GM23248 (cell line): Measurements from ENCODE around the gene FRMD5. TPM values are rescaled to one million over a fixed set of nuclear protein-coding genes. Genes with fewer than 3 reads are reported as not detected.

Experiments
- DNase-seq: peaks from one replicate; pipeline ENCODE4 v3.0.0-alpha.2; 2015
- H2AFZ ChIP-seq: fragments of 200-600 bp; sonication (generic); 2 replicates; pipeline ENCODE4 v1.6.1; 2016; ENCODE audit warnings: antibody characterized with exemption
- H3F3A ChIP-seq: fragments of 200-600 bp; sonication (generic); 2 replicates; pipeline ENCODE4 v1.6.1; 2016; ENCODE audit warnings: mild to moderate bottlenecking, antibody characterized with exemption, mixed run types; ENCODE audit not compliant: insufficient read depth
- H3K27ac ChIP-seq: fragments of 200-600 bp; sonication (generic); 2 replicates; pipeline ENCODE4 v1.5.1; 2016; ENCODE audit warnings: mild to moderate bottlenecking
- H3K27me3 ChIP-seq: fragments of 200-600 bp; sonication (generic); replicated peaks from 2 replicates; pipeline ENCODE4 v1.6.1; 2016; ENCODE audit warnings: mild to moderate bottlenecking; ENCODE audit not compliant: insufficient read depth
- H3K36me3 ChIP-seq: fragments of 200-600 bp; sonication (generic); 2 replicates; pipeline ENCODE4 v1.6.1; 2016; ENCODE audit warnings: low read depth, mild to moderate bottlenecking
- H3K4me1 ChIP-seq: fragments of 200-600 bp; sonication (generic); 2 replicates; pipeline ENCODE4 v1.6.1; 2016; ENCODE audit warnings: mild to moderate bottlenecking; ENCODE audit not compliant: insufficient read depth
- H3K4me2 ChIP-seq: fragments of 200-600 bp; sonication (generic); one replicate; pipeline ENCODE4 v1.6.1; 2016; ENCODE audit warnings: mild to moderate bottlenecking; ENCODE audit not compliant: unreplicated experiment
- H3K4me3 ChIP-seq: fragments of 200-600 bp; sonication (generic); 2 replicates; pipeline ENCODE4 v1.5.1; 2016; ENCODE audit warnings: mild to moderate bottlenecking
- H3K79me2 ChIP-seq: fragments of 200-600 bp; sonication (generic); 2 replicates; pipeline ENCODE4 v1.6.1; 2016; ENCODE audit warnings: mild to moderate bottlenecking; ENCODE audit not compliant: insufficient read depth
- H3K9ac ChIP-seq: fragments of 200-600 bp; sonication (generic); 2 replicates; pipeline ENCODE4 v1.6.1; 2016; ENCODE audit warnings: mild to moderate bottlenecking
- H3K9me2 ChIP-seq: fragments of 200-600 bp; sonication (generic); 2 replicates; pipeline ENCODE4 v1.6.1; 2016; ENCODE audit warnings: mixed run types, mild to moderate bottlenecking, moderate library complexity; ENCODE audit not compliant: insufficient read depth
- H3K9me3 ChIP-seq: fragments of 200-600 bp; sonication (generic); one replicate; pipeline ENCODE4 v1.6.1; 2017; ENCODE audit warnings: low read depth
- H4K20me1 ChIP-seq: fragments of 200-600 bp; sonication (generic); 2 replicates; pipeline ENCODE4 v1.6.0; 2016; ENCODE audit not compliant: insufficient read depth
- EZH2 ChIP-seq: fragments of 200-600 bp; sonication (generic); IDR thresholded peaks from 2 replicates; pipeline ENCODE4 v1.6.1; 2018; ENCODE audit warnings: antibody characterized with exemption, mild to moderate bottlenecking; ENCODE audit not compliant: insufficient read depth, poor library complexity, severe bottlenecking
- EZH2phosphoT487 ChIP-seq: fragments of 200-600 bp; sonication (generic); IDR thresholded peaks from 2 replicates; pipeline ENCODE4 v1.6.1; 2018; ENCODE audit warnings: antibody characterized with exemption, moderate library complexity, mild to moderate bottlenecking, low read depth; ENCODE audit not compliant: insufficient read depth
- WGBS, 2 experiments: methylation state at CpG; one replicate each; pipeline ENCODE4 v1.1.6; 2015 to 2017; ENCODE audit warnings: low lambda C conversion rate in 2 of 2, low coverage in 1 of 2; ENCODE audit errors: missing lambda C conversion rate in 2 of 2; 5-methylcytosine and 5-hydroxymethylcytosine counted together
- in situ Hi-C: fragments of 300-500 bp; cut with MboI; formaldehyde crosslinking; loops from 2 replicates; pipeline ENCODE4 v1.15.0; 2020
- polyA plus RNA-seq: library from polyadenylated mRNA; unstranded; fragments of >200 nt; fragmentation: Nextera tagmentation; extraction: Ambion mirVana; gene quantifications from 2 replicates; pipeline ENCODE4 v1.2.1, GENCODE V29; 2016
- total RNA-seq: library from RNA; depleted of rRNA; stranded (reverse); fragments of >200 nt; shearing (Covaris generic); gene quantifications from 2 replicates; pipeline ENCODE4 v1.2.3, GENCODE V29; 2014

The FRMD5 gene
- total and polyA plus RNA-seq, 2 experiments from 2014 or later, result 0.65 to 2.9 TPM

DNA sequence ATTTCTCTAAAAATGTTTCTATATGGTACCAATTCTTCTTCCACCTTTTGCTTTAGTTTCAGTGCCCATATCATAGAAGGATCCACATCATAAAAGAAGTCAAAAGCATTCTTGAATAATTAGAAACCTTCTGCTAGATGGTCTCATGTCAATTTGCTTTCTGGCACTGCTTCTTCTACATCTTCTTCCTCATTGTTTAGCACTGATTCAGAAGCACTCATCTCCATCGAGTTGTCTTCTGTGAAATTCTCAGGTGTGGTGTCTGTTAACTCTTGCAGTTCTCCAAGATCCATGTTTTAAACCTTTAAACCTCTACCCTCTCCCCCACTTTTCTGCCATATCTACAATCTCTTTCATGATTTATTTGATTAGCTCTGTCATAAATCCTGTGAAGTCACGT, 213.5 kb downstream of the FRMD5 start:
- H3K27me3 ChIP-seq, result no peaks in the 10 kb centered on the region
- DNase-seq, result no peak

DNA sequence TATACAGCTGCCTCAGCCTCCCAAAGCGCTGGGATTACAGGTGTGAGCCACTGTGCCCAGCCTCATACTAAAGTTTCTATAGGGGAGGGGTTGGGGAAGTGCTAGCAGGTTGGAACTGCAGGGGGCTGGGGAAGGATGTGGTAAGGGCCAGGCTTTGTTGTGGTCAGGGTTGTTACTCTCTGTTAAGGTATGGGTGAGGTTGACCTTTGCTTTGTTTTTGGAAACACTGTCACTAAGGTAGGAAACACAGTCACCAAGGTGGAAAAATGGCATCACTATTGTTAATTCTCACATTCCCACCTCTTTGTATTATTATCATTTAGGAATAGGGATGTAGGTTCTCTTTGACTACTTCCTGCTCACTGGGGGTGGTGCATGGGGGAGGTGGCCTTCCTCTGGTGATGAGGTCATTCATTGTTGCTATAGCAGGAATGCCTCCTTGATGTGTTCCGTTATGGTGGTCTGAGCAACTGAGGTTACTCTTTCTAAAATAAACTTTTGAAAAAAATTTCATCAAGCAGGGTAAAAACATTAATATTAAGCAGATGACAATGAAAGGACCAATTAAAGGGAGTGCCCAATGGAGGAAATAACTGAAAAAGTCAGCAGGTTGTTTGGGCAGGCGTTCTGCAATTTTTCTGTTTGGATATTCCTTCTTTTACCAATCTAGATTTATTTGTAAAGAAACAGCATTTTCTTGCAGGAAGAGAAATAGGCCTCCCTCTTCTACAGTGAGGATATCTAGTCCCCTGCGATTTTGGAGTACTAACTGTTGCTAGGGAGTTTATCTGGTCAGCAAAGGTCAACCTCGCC, 217.8 kb downstream of the FRMD5 start:
- in situ Hi-C loops, result no loop called here
- no peaks in the 10 kb centered on the region for H3K9me3 ChIP-seq
- no peaks in the 10 kb centered on the region for H3K4me1 ChIP-seq
- no peak overlapping the region for H2AFZ ChIP-seq
- H4K20me1 ChIP-seq, result no peaks in the 10 kb centered on the region
- no peak overlapping the region for H3K4me2 ChIP-seq
- H3K4me3 ChIP-seq, result no peak overlapping the region
- no peaks in the 10 kb centered on the region for H3K27me3 ChIP-seq
- TF ChIP-seq EZH2phosphoT487 (no peak), EZH2 (no peak)
- WGBS, 2 experiments, result 87 to 91% methylated on average over 5 of the region's 5 CpGs
- no peak overlapping the region for H3K9ac ChIP-seq
- H3K79me2 ChIP-seq, result no peaks in the 10 kb centered on the region
- H3K36me3 ChIP-seq, result no peaks in the 10 kb centered on the region
- H3F3A ChIP-seq, result no peaks in the 10 kb centered on the region
- H3K27ac ChIP-seq, result no peak overlapping the region
- H3K9me2 ChIP-seq, result no peaks in the 10 kb centered on the region
- DNase-seq, result no peak

More for the DNA sequence above, 213.5 kb downstream of the FRMD5 start:
- no peaks in the 10 kb centered on the region for H3K9me2 ChIP-seq
- H3K4me2 ChIP-seq, result no peak overlapping the region
- H3K9me3 ChIP-seq, result no peaks in the 10 kb centered on the region
- H3K4me1 ChIP-seq, result no peaks in the 10 kb centered on the region
- H3K4me3 ChIP-seq, result no peak overlapping the region
- no peak overlapping the region for H2AFZ ChIP-seq
- no peak overlapping the region for H3K9ac ChIP-seq
- in situ Hi-C loops, result no loop called here
- WGBS, 2 experiments, result 17 to 29% methylated on average over 2 of the region's 2 CpGs
- H3K79me2 ChIP-seq, result no peaks in the 10 kb centered on the region
- no peak overlapping the region for H3K27ac ChIP-seq
- H4K20me1 ChIP-seq, result no peaks in the 10 kb centered on the region
- H3K36me3 ChIP-seq, result no peaks in the 10 kb centered on the region
- H3F3A ChIP-seq, result no peaks in the 10 kb centered on the region
- TF ChIP-seq EZH2phosphoT487 (no peak), EZH2 (no peak)

DNA sequence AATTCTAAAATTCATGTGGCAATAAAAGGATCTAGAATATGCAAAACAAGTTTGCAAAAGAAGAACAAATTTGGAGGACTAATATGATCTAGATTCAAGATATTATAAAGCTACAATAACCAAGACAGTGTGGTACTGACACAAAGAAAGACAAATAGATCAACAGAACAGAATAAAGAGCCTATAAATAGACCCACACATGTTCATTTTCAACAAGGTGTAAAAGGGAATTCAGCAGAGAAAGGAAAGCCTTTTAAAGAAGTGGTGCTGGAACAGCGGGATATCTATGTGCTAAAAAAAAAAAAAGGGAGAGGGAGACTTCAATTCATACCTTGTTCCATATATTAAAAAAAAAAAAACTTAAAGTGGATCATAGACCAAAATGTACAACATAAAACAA, 219.3 kb downstream of the FRMD5 start:
- H3K79me2 ChIP-seq, result no peaks in the 10 kb centered on the region
- no peak overlapping the region for H3K9ac ChIP-seq
- H3K27ac ChIP-seq, result no peak overlapping the region
- TF ChIP-seq EZH2, result no peak
- no peak overlapping the region for H3K4me3 ChIP-seq
- 73 to 83% methylated on average over 1 of the region's 1 CpG for WGBS, 2 experiments
- H3K27me3 ChIP-seq, result no peaks in the 10 kb centered on the region
- no peaks in the 10 kb centered on the region for H3K36me3 ChIP-seq
- H3K4me1 ChIP-seq, result no peaks in the 10 kb centered on the region
- no peaks in the 10 kb centered on the region for H4K20me1 ChIP-seq
- H3F3A ChIP-seq, result no peaks in the 10 kb centered on the region
- no peaks in the 10 kb centered on the region for H3K9me3 ChIP-seq
- no peak overlapping the region for H2AFZ ChIP-seq
- no peak overlapping the region for H3K4me2 ChIP-seq
- in situ Hi-C loops, result no loop called here
- no peak for DNase-seq
- H3K9me2 ChIP-seq, result no peaks in the 10 kb centered on the region

DNA sequence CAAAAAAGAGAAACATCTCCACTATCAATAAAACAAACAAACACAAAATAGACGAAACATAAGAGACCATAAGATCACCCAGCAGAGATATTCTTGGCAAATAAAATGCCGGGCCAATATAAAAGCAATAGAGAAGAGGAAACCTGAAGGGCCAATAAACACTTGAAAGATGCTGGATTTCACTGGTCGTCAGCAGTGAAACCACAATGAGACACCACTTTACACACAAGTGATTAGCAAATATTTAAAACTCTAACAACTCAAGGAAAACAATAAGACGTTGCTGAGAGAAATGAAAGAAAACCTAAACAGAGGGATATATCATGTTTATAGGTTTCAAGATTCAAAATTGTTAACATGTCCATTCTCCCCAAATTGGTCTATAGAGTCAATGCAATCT, 219.7 kb downstream of the FRMD5 start:
- no peaks in the 10 kb centered on the region for H3K9me2 ChIP-seq
- H3K4me2 ChIP-seq, result no peak overlapping the region
- in situ Hi-C loops, result no loop called here
- H3K9ac ChIP-seq, result no peak overlapping the region
- no peaks in the 10 kb centered on the region for H3F3A ChIP-seq
- no peaks in the 10 kb centered on the region for H3K4me1 ChIP-seq
- no peak overlapping the region for H2AFZ ChIP-seq
- 59 to 66% methylated on average over 4 of the region's 4 CpGs for WGBS, 2 experiments
- no peaks in the 10 kb centered on the region for H4K20me1 ChIP-seq
- no peak overlapping the region for H3K27ac ChIP-seq
- no peaks in the 10 kb centered on the region for H3K27me3 ChIP-seq
- no peak for DNase-seq
- H3K79me2 ChIP-seq, result no peaks in the 10 kb centered on the region
- H3K4me3 ChIP-seq, result no peak overlapping the region
- H3K9me3 ChIP-seq, result no peaks in the 10 kb centered on the region
- H3K36me3 ChIP-seq, result no peaks in the 10 kb centered on the region
- TF ChIP-seq EZH2, result no peak
